HCT116 (cell line): ENCODE measurements around the gene MMS22L. TPM values are rescaled to one million over a fixed set of nuclear protein-coding genes. Genes with fewer than 3 reads are reported as not detected.

Experiments used
- ATAC-seq: fragments of 200-7000 bp; cut with Tn5 transposase; 2 replicates; pipeline ENCODE4 v1.9.1; 2020; ENCODE audit warnings: mild to moderate bottlenecking, moderate library complexity
- BruUV-seq: library from RNA; stranded (reverse); fragments of 400-500 nt; replicated peaks from 2 replicates; lab custom pipeline; 2021; lab: Mats Ljungman, UMichigan
- CTCF ChIA-PET: fragments of 300-600 bp; sonication (Branson Sonifier 250); formaldehyde crosslinking; loops from one replicate; lab custom pipeline; 2021; ENCODE audit warnings: antibody characterized with exemption; lab: Charles Lee
- POLR2A ChIA-PET: fragments of 300-600, 350-600 bp; sonication (Branson Sonifier 250); formaldehyde crosslinking; loops from one replicate; lab custom pipeline; 2021; ENCODE audit warnings: antibody characterized with exemption; lab: Charles Lee
- RAD21 ChIA-PET, 2 experiments: fragments of 300-600 bp; sonication (Branson Sonifier 250); formaldehyde crosslinking; loops; one replicate each; lab custom pipeline; 2023; ENCODE audit warnings: low total read pairs in 2 of 2; ENCODE audit not compliant: uncharacterized antibody in 2 of 2, unreplicated experiment in 2 of 2, low non-redundant PET in 1 of 2; lab: Charles Lee
- DNase-seq: peaks from one replicate; pipeline ENCODE4 v3.0.0-alpha.2; 2010; ENCODE audit warnings: low read depth, low spot score
- H2AFZ ChIP-seq: fragments of 200-600 bp; shearing (Covaris generic), sonication (generic); 2 replicates; pipeline ENCODE4 v1.6.1; 2017; ENCODE audit warnings: low read depth, mixed run types, mixed read lengths, antibody characterized with exemption, low read length; ENCODE audit not compliant: poor library complexity, severe bottlenecking
- H3K27ac ChIP-seq: 2 replicates; pipeline ENCODE4 v1.5.1; 2012; ENCODE audit warnings: low read depth, low read length
- H3K27me3 ChIP-seq: fragments of 200-600 bp; sonication (generic); 2 replicates; pipeline ENCODE4 v1.6.1; 2016; ENCODE audit warnings: mixed run types, low read length, mixed read lengths; ENCODE audit not compliant: insufficient read depth
- H3K36me3 ChIP-seq, 2 experiments: fragments of 200-500 bp in 1 of 2; fragments of 200-600 bp in 1 of 2; sonication (Bioruptor generic) in 1 of 2; sonication (generic) in 1 of 2; 2 replicates each; pipeline versions ENCODE4 v1.5.1 to v1.6.1; 2014 to 2016; ENCODE audit warnings: low read length in 2 of 2, inconsistent platforms in 1 of 2, mixed read lengths in 1 of 2, mixed run types in 1 of 2; ENCODE audit not compliant: insufficient read depth in 2 of 2, control insufficient read depth in 1 of 2
- H3K4me1 ChIP-seq, 2 experiments: fragments of 200-600 bp in 1 of 2; sonication (generic) in 1 of 2; 2 replicates each; pipeline versions ENCODE4 v1.5.1 to v1.6.1; 2012 to 2017; ENCODE audit warnings: low read length in 2 of 2, inconsistent platforms in 1 of 2, mild to moderate bottlenecking in 1 of 2, mixed read lengths in 1 of 2, mixed run types in 1 of 2, moderate library complexity in 1 of 2; ENCODE audit not compliant: insufficient read depth in 2 of 2, control insufficient read depth in 1 of 2
- H3K4me2 ChIP-seq: fragments of 200-600 bp; sonication (generic); 2 replicates; pipeline ENCODE4 v1.6.1; 2017; ENCODE audit warnings: mixed run types, low read length, mixed read lengths
- H3K4me3 ChIP-seq, 2 experiments: fragments of 200-600 bp in 1 of 2; sonication (generic) in 1 of 2; replicated peaks in 1 of 2; 2 replicates each; pipeline ENCODE4 v1.5.1; 2011 to 2016; ENCODE audit warnings: low read length in 2 of 2, control low read depth in 1 of 2, low read depth in 1 of 2, mild to moderate bottlenecking in 1 of 2, mixed read lengths in 1 of 2, mixed run types in 1 of 2
- H3K79me2 ChIP-seq: fragments of 200-600 bp; sonication (generic); 2 replicates; pipeline ENCODE4 v1.6.1; 2017; ENCODE audit warnings: mild to moderate bottlenecking, mixed run types, low read length, moderate library complexity, mixed read lengths; ENCODE audit not compliant: insufficient read depth
- H3K9ac ChIP-seq: fragments of 200-600 bp; sonication (generic); 2 replicates; pipeline ENCODE4 v1.6.1; 2016; ENCODE audit warnings: low read length, mixed read lengths
- H3K9me2 ChIP-seq: fragments of 200-600 bp; sonication (generic), shearing (Covaris generic); 2 replicates; pipeline ENCODE4 v1.6.1; 2017; ENCODE audit warnings: mixed run types, mild to moderate bottlenecking, moderate library complexity; ENCODE audit not compliant: insufficient read depth
- H3K9me3 ChIP-seq, 2 experiments: fragments of 200-500 bp in 1 of 2; fragments of 200-600 bp in 1 of 2; sonication (Bioruptor generic) in 1 of 2; sonication (generic) in 1 of 2; 2 replicates each; pipeline ENCODE4 v1.6.1; 2014 to 2017; ENCODE audit warnings: low read length in 2 of 2, mixed read lengths in 2 of 2, inconsistent platforms in 1 of 2, low read depth in 1 of 2, mild to moderate bottlenecking in 1 of 2, mixed run types in 1 of 2, moderate library complexity in 1 of 2; ENCODE audit not compliant: control insufficient read depth in 1 of 2, insufficient read depth in 1 of 2
- H4K20me1 ChIP-seq: fragments of 200-600 bp; sonication (generic), shearing (Covaris generic); 2 replicates; pipeline ENCODE4 v1.6.1; 2017; ENCODE audit warnings: mixed run types, mild to moderate bottlenecking, moderate library complexity; ENCODE audit not compliant: insufficient read depth
- ELF1 ChIP-seq: IDR thresholded peaks from 2 replicates; pipeline ENCODE4 v1.6.1; 2012; ENCODE audit warnings: low read depth, borderline replicate concordance
- EZH2 ChIP-seq: fragments of 200-600 bp; sonication (generic); IDR thresholded peaks from 2 replicates; pipeline ENCODE4 v1.6.1; 2017; ENCODE audit warnings: antibody characterized with exemption, mixed run types
- POLR2A ChIP-seq: IDR thresholded peaks from 2 replicates; pipeline ENCODE4 v1.7.0; 2011; ENCODE audit warnings: borderline replicate concordance; ENCODE audit not compliant: insufficient read depth, insufficient read length; ENCODE audit errors: extremely low read depth
- RAD21 ChIP-seq: IDR thresholded peaks from 2 replicates; pipeline ENCODE4 v1.6.1; 2012; ENCODE audit warnings: low read depth, mild to moderate bottlenecking
- SIN3A ChIP-seq: IDR thresholded peaks from 2 replicates; pipeline ENCODE4 v1.6.1; 2012; ENCODE audit warnings: low read depth
- SP1 ChIP-seq: IDR thresholded peaks from 2 replicates; pipeline ENCODE4 v1.6.1; 2012; ENCODE audit warnings: low read depth
- TCF7L2 ChIP-seq: IDR thresholded peaks from 2 replicates; pipeline ENCODE4 v1.7.0; 2011; ENCODE audit warnings: borderline replicate concordance, inconsistent platforms; ENCODE audit not compliant: insufficient read depth, insufficient read length; ENCODE audit errors: extremely low read depth
- YY1 ChIP-seq: IDR thresholded peaks from 2 replicates; pipeline ENCODE4 v1.6.1; 2011; ENCODE audit warnings: low read length, low read depth, moderate library complexity, mild to moderate bottlenecking; ENCODE audit not compliant: insufficient replicate concordance; ENCODE audit errors: extremely low read depth
- intact Hi-C: fragments of 100-400 bp; cut with micrococcal nuclease; formaldehyde crosslinking; loops from 2 replicates; pipeline ENCODE4 v1.10.0; 2022
- total RNA-seq: library from RNA; stranded (reverse); gene quantifications from one replicate; pipeline ENCODE4 v1.2.1, GENCODE V29; 2021; ENCODE audit not compliant: unreplicated experiment
- TF ChIP-seq, protein P1 (sequence below): IDR thresholded peaks from 2 replicates; pipeline ENCODE4 v1.6.1; 2012
- TF ChIP-seq, protein P2 (sequence below): IDR thresholded peaks from 2 replicates; pipeline ENCODE4 v1.6.1; 2011; ENCODE audit warnings: mild to moderate bottlenecking, low read length, moderate library complexity; ENCODE audit not compliant: insufficient replicate concordance; ENCODE audit errors: extremely low read depth

Gene MMS22L
- total RNA-seq, 1 experiment from 2014 or later = 44.1 TPM

DNA sequence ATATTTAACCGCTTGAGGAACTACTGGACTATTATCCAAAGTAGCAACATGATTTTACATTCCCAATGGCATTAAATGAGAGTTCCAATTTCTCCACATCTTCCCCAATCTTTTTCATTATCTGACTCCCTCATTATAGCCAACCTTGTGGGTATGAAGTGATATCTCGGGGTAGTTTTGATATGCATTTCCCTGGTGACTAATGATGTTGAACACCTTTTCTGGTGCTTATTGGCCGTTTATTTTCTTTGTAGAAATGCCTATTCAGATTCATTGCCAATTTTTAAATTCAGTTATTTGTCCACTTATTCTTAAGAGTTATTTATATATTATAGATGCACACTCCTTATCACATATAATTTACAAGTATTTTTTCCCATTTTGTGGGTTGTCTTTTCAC, 129.0 kb downstream of the MMS22L start:
- intact Hi-C loops = no loop called here
- TF ChIP-seq ELF1 (no peak), SP1 (no peak), YY1 (no peak), EZH2 (no peak), SIN3A (no peak), POLR2A (no peak), TCF7L2 (no peak), RAD21 (no peak)
- TF ChIP-seq, protein P1, sequence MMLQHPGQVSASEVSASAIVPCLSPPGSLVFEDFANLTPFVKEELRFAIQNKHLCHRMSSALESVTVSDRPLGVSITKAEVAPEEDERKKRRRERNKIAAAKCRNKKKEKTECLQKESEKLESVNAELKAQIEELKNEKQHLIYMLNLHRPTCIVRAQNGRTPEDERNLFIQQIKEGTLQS = no peak
- TF ChIP-seq, protein P2, sequence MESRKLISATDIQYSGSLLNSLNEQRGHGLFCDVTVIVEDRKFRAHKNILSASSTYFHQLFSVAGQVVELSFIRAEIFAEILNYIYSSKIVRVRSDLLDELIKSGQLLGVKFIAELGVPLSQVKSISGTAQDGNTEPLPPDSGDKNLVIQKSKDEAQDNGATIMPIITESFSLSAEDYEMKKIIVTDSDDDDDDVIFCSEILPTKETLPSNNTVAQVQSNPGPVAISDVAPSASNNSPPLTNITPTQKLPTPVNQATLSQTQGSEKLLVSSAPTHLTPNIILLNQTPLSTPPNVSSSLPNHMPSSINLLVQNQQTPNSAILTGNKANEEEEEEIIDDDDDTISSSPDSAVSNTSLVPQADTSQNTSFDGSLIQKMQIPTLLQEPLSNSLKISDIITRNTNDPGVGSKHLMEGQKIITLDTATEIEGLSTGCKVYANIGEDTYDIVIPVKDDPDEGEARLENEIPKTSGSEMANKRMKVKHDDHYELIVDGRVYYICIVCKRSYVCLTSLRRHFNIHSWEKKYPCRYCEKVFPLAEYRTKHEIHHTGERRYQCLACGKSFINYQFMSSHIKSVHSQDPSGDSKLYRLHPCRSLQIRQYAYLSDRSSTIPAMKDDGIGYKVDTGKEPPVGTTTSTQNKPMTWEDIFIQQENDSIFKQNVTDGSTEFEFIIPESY = no peak
- RAD21 ChIA-PET = no interaction called here
- CTCF ChIA-PET = no interaction called here
- H3K4me3 ChIP-seq = no peak overlapping the region
- H3K4me1 ChIP-seq = no peaks in the 10 kb centered on the region
- POLR2A ChIA-PET = no interaction called here
- no peaks in the 10 kb centered on the region for H3K79me2 ChIP-seq
- DNase-seq = no peak
- H3K9ac ChIP-seq = no peak overlapping the region
- no peak overlapping the region for H2AFZ ChIP-seq
- H3K9me2 ChIP-seq = no peaks in the 10 kb centered on the region
- peaks cover 4 to 5% of the 10 kb centered on the region in 2 experiments; a peak in 2 of 4 replicates for H3K36me3 ChIP-seq
- no TSS peak for BruUV-seq
- H4K20me1 ChIP-seq = no peaks in the 10 kb centered on the region
- no peaks in the 10 kb centered on the region for H3K27me3 ChIP-seq
- no peak for ATAC-seq
- H3K9me3 ChIP-seq = no peaks in the 10 kb centered on the region
- H3K27ac ChIP-seq = no peak overlapping the region
- H3K4me2 ChIP-seq = no peak overlapping the region
